ENCODE measurements around the gene C2CD5. TPM values are rescaled to one million over a fixed set of nuclear protein-coding genes. Genes with fewer than 3 reads are reported as not detected.

C2CD5 gene
- total and polyA plus RNA-seq, 2 of the 13 experiments (the other 11 are each of a cell fraction or from before 2014, with no cell fraction given) = 12.6 to 14.6 TPM

GRCh38 chr12:22525426-22525825 lies 18.9 kb downstream of the C2CD5 start:
- H3K4me3 ChIP-seq (replicated peaks in 1 of 3; ENCODE audit: insufficient read depth in 1 of 3, low read depth in 2 of 3, low read length in 3 of 3) = no peak overlapping the region
- no peak for TF ChIP-seq MEF2D (CRISPR knock-in tag; IDR thresholded peaks at IDR 0.05)
- TF ChIP-seq ZNF781 (CRISPR knock-in tag; IDR thresholded peaks at IDR 0.05; ENCODE audit: borderline replicate concordance, not compliant biosample characterization) = no peak
- no peak for TF ChIP-seq ZNF83 (CRISPR knock-in tag; IDR thresholded peaks at IDR 0.05; ENCODE audit: borderline replicate concordance)
- no peak for TF ChIP-seq RXRB (CRISPR knock-in tag; IDR thresholded peaks at IDR 0.05; ENCODE audit: borderline replicate concordance)
- TF ChIP-seq ZNF777 (CRISPR knock-in tag; IDR thresholded peaks at IDR 0.05) = no peak
- TF ChIP-seq BRF2 (CRISPR knock-in tag; IDR thresholded peaks at IDR 0.05) = no peak
- no peak for TF ChIP-seq ZNF569 (CRISPR knock-in tag; IDR thresholded peaks at IDR 0.05; ENCODE audit: borderline replicate concordance)
- TF ChIP-seq ZNF639 (CRISPR knock-in tag; conservative IDR thresholded peaks at IDR 0.05) = no peak
- no peak overlapping the region for H3K9ac ChIP-seq (ENCODE audit: insufficient read depth, low read depth, low read length)
- CTCF ChIA-PET (ENCODE audit: low intra/inter-chr PET ratio, low total read pairs) = no interaction called here
- WGBS (ENCODE audit: low lambda C conversion rate) = 82% methylated on average over 2 of the region's 2 CpGs
- POLR2A ChIA-PET = no interaction called here
- no peaks in the 10 kb centered on the region; a peak in 1 of 5 replicates for H3K27me3 ChIP-seq (ENCODE audit: control insufficient read depth in 1 of 2, insufficient read depth in 2 of 2, low read length in 2 of 2)
- H3K4me1 ChIP-seq (ENCODE audit: insufficient read depth, low read length) = no peaks in the 10 kb centered on the region
- H2AFZ ChIP-seq (ENCODE audit: low read length) = no peak overlapping the region
- intact Hi-C loops (cut with micrococcal nuclease; ENCODE audit: unreplicated experiment) (no loop called here), in situ Hi-C loops (cut with HindIII; ENCODE audit: extremely low pct_ligation_motif_present, low pct_unique_long_range_greater_than_20kb) (no loop called here)
- ATAC-seq (no peak), FAIRE-seq (no peak), DNase-seq (ENCODE audit: low spot score) (no peak)
- no peak overlapping the region for H3K27ac ChIP-seq (ENCODE audit: extremely low read length, insufficient read depth, low read length)
- H3K9me3 ChIP-seq (ENCODE audit: low read length) = no peaks in the 10 kb centered on the region
- no peaks in the 10 kb centered on the region for H3K79me2 ChIP-seq (ENCODE audit: insufficient read depth, low read length)
- H3K36me3 ChIP-seq (replicated peaks in 1 of 2; ENCODE audit: control insufficient read depth in 1 of 2, insufficient read depth in 2 of 2, low read length in 2 of 2) = peaks cover 0 to 17% of the 10 kb centered on the region in 2 experiments; a peak in 3 of 5 replicates
- no TSS peak for BruUV-seq (replicated peaks)
- no peaks in the 10 kb centered on the region for H4K20me1 ChIP-seq (ENCODE audit: insufficient read depth, low read length)
- H3K4me2 ChIP-seq (ENCODE audit: low read depth, low read length) = no peak overlapping the region
